GM13976 (cell line): Measurements from ENCODE around the gene PSD4.

Experiments
- DNase-seq: peaks from one replicate; pipeline ENCODE4 v3.0.0; 2012; ENCODE audit warnings: low spot score
- CTCF ChIP-seq: IDR thresholded peaks from 2 replicates; pipeline ENCODE4 v1.5.1; 2012; ENCODE audit warnings: borderline replicate concordance, mild to moderate bottlenecking; ENCODE audit not compliant: insufficient read depth; ENCODE audit errors: extremely low read depth, missing control alignments, control extremely low read depth
- in situ Hi-C: fragments of 300-500 bp; cut with MboI; formaldehyde crosslinking; loops from one replicate; pipeline ENCODE4 v1.12.0; 2022; ENCODE audit warnings: low sequenced_read_pairs, mixed read lengths, inconsistent platforms; ENCODE audit not compliant: unreplicated experiment

Gene PSD4

GRCh38 chr2:113238871-113239839 is 65.4 kb downstream of the PSD4 start:
- in situ Hi-C loops: no loop called here
- no peak for DNase-seq
- TF ChIP-seq CTCF: no peak

- TF ChIP-seq CTCF: no peak
- in situ Hi-C loops: no loop called here
- no peak for DNase-seq
Observed at GRCh38 chr2:113240150-113240914, 66.6 kb downstream of the PSD4 start.

- TF ChIP-seq CTCF: no peak
- in situ Hi-C loops: no loop called here
- DNase-seq: no peak
Observed at GRCh38 chr2:113240915-113241911, 67.4 kb downstream of the PSD4 start.

GRCh38 chr2:113242327-113242726 is 68.6 kb downstream of the PSD4 start:
- DNase-seq: no peak
- in situ Hi-C loops: no loop called here
- TF ChIP-seq CTCF: no peak

GRCh38 chr2:113245276-113245711 is 71.5 kb downstream of the PSD4 start:
- DNase-seq: no peak
- TF ChIP-seq CTCF: no peak
- in situ Hi-C loops: no loop called here
